Vagina (tissue), 2 donors: ENCODE data around the gene TRPV2. TPM values are rescaled to one million over a fixed set of nuclear protein-coding genes. Genes with fewer than 3 reads are reported as not detected.

Source experiments
- DNase-seq, 2 donors: peaks; one replicate each; pipeline ENCODE4 v3.0.0-alpha.2; 2017; ENCODE audit errors: extremely low spot score in 2 of 2
- H3K27ac ChIP-seq: fragments of 200-600 bp; sonication (generic); one replicate; pipeline ENCODE4 v1.5.1; 2019
- H3K27me3 ChIP-seq: fragments of 200-600 bp; sonication (generic); one replicate; pipeline ENCODE4 v1.5.1; 2019
- H3K36me3 ChIP-seq, 2 donors: fragments of 200-600 bp; sonication (generic); one replicate each; pipeline ENCODE4 v1.5.1; 2017 to 2019
- H3K4me1 ChIP-seq: fragments of 200-600 bp; sonication (generic); one replicate; pipeline ENCODE4 v1.5.1; 2019
- H3K4me3 ChIP-seq, 2 donors: fragments of 200-600 bp; sonication (generic); 1 replicate in 1 of 2; 2 replicates in 1 of 2; pipeline ENCODE4 v1.5.1; 2016 to 2019
- H3K9me3 ChIP-seq: fragments of 200-600 bp; sonication (generic); one replicate; pipeline ENCODE4 v1.5.1; 2019
- CTCF ChIP-seq, 3 experiments: fragments of 450-650 bp in 2 of 3; fragments of 200-600 bp in 1 of 3; sonication (generic) in 1 of 3; IDR thresholded peaks; one replicate each; pipeline ENCODE4 v1.5.1; 2017 to 2019; ENCODE audit warnings: antibody characterized with exemption in 3 of 3, mild to moderate bottlenecking in 2 of 3, moderate library complexity in 2 of 3
- POLR2A ChIP-seq, 2 donors: fragments of 450-650 bp; IDR thresholded peaks; one replicate each; pipeline ENCODE4 v1.6.1; 2017; ENCODE audit warnings: antibody characterized with exemption in 2 of 2, mild to moderate bottlenecking in 2 of 2, moderate library complexity in 2 of 2
- POLR2AphosphoS5 ChIP-seq, 2 donors: sonication (generic); formaldehyde crosslinking; IDR thresholded peaks; one replicate each; pipeline ENCODE4 v1.9.0; 2017; ENCODE audit warnings: antibody characterized with exemption in 2 of 2, mild to moderate bottlenecking in 2 of 2, low read depth in 1 of 2; ENCODE audit not compliant: insufficient read depth in 1 of 2
- intact Hi-C: fragments of 100-400 bp; cut with DNase I; formaldehyde crosslinking; loops from one replicate; pipeline ENCODE4 v1.15.1; 2023
- total RNA-seq: library from RNA; depleted of rRNA; stranded (reverse); fragments of >200 nt; gene quantifications from one replicate; pipeline ENCODE4 v1.2.3, GENCODE V29; 2016

The TRPV2 gene
- total RNA-seq, 1 donor from 2014 or later: 22.3 TPM

DNA sequence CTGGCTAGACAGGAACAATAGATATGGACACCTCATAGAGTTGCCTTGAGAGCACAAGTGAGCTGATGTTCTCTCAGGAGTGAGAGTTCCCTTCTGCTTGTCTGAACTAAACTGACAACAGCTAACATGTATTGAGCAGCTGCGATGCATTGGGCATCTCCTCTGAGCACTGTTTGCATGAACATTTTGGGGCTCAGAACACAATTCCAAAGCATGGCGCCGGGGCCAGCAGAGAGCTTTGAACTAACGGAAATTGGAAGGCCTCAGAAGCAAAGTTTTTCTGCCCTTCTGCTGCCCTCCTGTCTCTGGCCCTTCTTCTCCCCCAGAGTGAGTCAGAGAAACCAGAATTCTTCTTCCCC is 38.1 kb downstream of the TRPV2 start:
- no peak for DNase-seq
- no peak overlapping the region for H3K4me3 ChIP-seq
- H3K36me3 ChIP-seq: peaks cover 0 to 8% of the 10 kb centered on the region in 2 donors
- H3K9me3 ChIP-seq: no peaks in the 10 kb centered on the region
- TF ChIP-seq CTCF (IDR thresholded peaks at IDR 0.05) (no peak), POLR2AphosphoS5 (IDR thresholded peaks at IDR 0.05; ENCODE audit: insufficient read depth in 1 of 2, low read depth in 1 of 2) (no peak), POLR2A (IDR thresholded peaks at IDR 0.05) (no peak)
- peaks cover 9% of the 10 kb centered on the region for H3K4me1 ChIP-seq
- H3K27me3 ChIP-seq: no peaks in the 10 kb centered on the region
- peak overlapping the region; percentile 8 for H3K27ac ChIP-seq
- intact Hi-C loops: no loop called here

GRCh38 chr17:16455997-16456741 is 40.8 kb downstream of the TRPV2 start:
- no peak for DNase-seq
- TF ChIP-seq POLR2A (IDR thresholded peaks at IDR 0.05) (no peak), CTCF (IDR thresholded peaks at IDR 0.05) (no peak), POLR2AphosphoS5 (IDR thresholded peaks at IDR 0.05; ENCODE audit: insufficient read depth in 1 of 2, low read depth in 1 of 2) (no peak)
- H3K27ac ChIP-seq: no peak overlapping the region
- intact Hi-C loops: loop anchor here (2.0 kb wide), 1 partner anchor 65 kb away; no protein-coding TSS in a partner anchor
- H3K36me3 ChIP-seq: no peaks in the 10 kb centered on the region
- H3K4me3 ChIP-seq: no peak overlapping the region
- peaks cover 9% of the 10 kb centered on the region for H3K4me1 ChIP-seq
- H3K27me3 ChIP-seq: no peaks in the 10 kb centered on the region
- H3K9me3 ChIP-seq: no peaks in the 10 kb centered on the region

DNA sequence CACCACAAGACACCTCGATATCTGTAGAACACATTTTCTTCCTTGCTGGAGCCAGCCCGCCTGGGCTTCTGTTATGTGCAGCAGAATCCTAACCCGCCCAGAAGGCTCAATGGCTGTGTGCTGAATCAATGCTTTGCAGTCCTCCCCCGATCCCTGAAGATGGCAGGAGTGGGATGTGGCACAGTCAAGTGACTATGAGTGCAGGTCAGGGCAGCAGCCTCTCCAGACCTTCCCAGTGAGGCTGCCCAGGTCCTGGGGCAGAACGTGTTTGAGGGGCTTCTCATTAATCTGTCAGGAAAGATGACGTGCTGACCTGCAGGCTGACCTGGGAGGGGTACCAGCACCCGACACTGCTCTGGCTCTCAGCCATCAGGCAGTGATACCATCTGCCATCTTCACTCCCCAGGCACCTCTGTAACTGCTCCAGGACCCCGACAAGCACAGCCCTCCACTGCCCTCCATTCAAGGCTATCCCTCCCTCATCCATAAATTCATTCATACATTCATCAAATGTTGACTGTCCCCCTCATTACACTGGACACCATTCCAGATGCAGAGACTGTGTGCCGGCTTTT is 41.5 kb downstream of the TRPV2 start:
- no peaks in the 10 kb centered on the region for H3K36me3 ChIP-seq
- H3K4me3 ChIP-seq: no peak overlapping the region
- no peaks in the 10 kb centered on the region for H3K27me3 ChIP-seq
- DNase-seq: no peak
- no peak overlapping the region for H3K27ac ChIP-seq
- intact Hi-C loops: no loop called here
- TF ChIP-seq POLR2AphosphoS5 (IDR thresholded peaks at IDR 0.05; ENCODE audit: insufficient read depth in 1 of 2, low read depth in 1 of 2) (no peak), CTCF (IDR thresholded peaks at IDR 0.05) (no peak), POLR2A (IDR thresholded peaks at IDR 0.05) (no peak)
- peaks cover 9% of the 10 kb centered on the region for H3K4me1 ChIP-seq
- no peaks in the 10 kb centered on the region for H3K9me3 ChIP-seq

GRCh38 chr17:16459271-16459670 is 43.9 kb downstream of the TRPV2 start:
- TF ChIP-seq POLR2AphosphoS5 (IDR thresholded peaks at IDR 0.05; ENCODE audit: insufficient read depth in 1 of 2, low read depth in 1 of 2): no peak
- TF ChIP-seq POLR2A (IDR thresholded peaks at IDR 0.05): no peak
- no peak for TF ChIP-seq CTCF (IDR thresholded peaks at IDR 0.05)
- no peaks in the 10 kb centered on the region for H3K9me3 ChIP-seq

More at GRCh38 chr17:16459271-16459670, 43.9 kb downstream of the TRPV2 start:
- no peaks in the 10 kb centered on the region for H3K36me3 ChIP-seq
- no peaks in the 10 kb centered on the region for H3K27me3 ChIP-seq
- no peak for DNase-seq
- H3K4me3 ChIP-seq: no peak overlapping the region
- no peak overlapping the region for H3K27ac ChIP-seq
- intact Hi-C loops: no loop called here
- peaks cover 9% of the 10 kb centered on the region for H3K4me1 ChIP-seq
